ENCODE data around the gene ADCY3.

The ADCY3 gene

GRCh38 chr2:24881158-24881557 is 38.9 kb downstream of the ADCY3 start:
- no peak overlapping the region for H3K4me3 ChIP-seq (ENCODE audit: low read depth, low read length)
- no peak for TF ChIP-seq CTCF (IDR thresholded peaks at IDR 0.05; ENCODE audit: borderline replicate concordance, insufficient read depth, low read depth, low read length)

- no peak for TF ChIP-seq CTCF (IDR thresholded peaks at IDR 0.05; ENCODE audit: borderline replicate concordance, insufficient read depth, low read depth, low read length)
- no peak overlapping the region for H3K4me3 ChIP-seq (ENCODE audit: low read depth, low read length)
Observed at GRCh38 chr2:24878341-24878740, 41.7 kb downstream of the ADCY3 start.

- H3K4me3 ChIP-seq (ENCODE audit: low read depth, low read length): no peak overlapping the region
- TF ChIP-seq CTCF (IDR thresholded peaks at IDR 0.05; ENCODE audit: borderline replicate concordance, insufficient read depth, low read depth, low read length): no peak
Observed at GRCh38 chr2:24877646-24878045, 42.4 kb downstream of the ADCY3 start.

- no peak for TF ChIP-seq CTCF (IDR thresholded peaks at IDR 0.05; ENCODE audit: borderline replicate concordance, insufficient read depth, low read depth, low read length)
Observed at GRCh38 chr2:24877067-24877466, 43.0 kb downstream of the ADCY3 start.

GRCh38 chr2:24875901-24876300 is 44.1 kb downstream of the ADCY3 start:
- H3K4me3 ChIP-seq (ENCODE audit: low read depth, low read length): no peak overlapping the region
- TF ChIP-seq CTCF (IDR thresholded peaks at IDR 0.05; ENCODE audit: borderline replicate concordance, insufficient read depth, low read depth, low read length): no peak

More at GRCh38 chr2:24877067-24877466, 43.0 kb downstream of the ADCY3 start:
- no peak overlapping the region for H3K4me3 ChIP-seq (ENCODE audit: low read depth, low read length)

- no peak overlapping the region for H3K4me3 ChIP-seq (ENCODE audit: low read depth, low read length)
- TF ChIP-seq CTCF (IDR thresholded peaks at IDR 0.05; ENCODE audit: borderline replicate concordance, insufficient read depth, low read depth, low read length): no peak
Observed at GRCh38 chr2:24875272-24875671, 44.8 kb downstream of the ADCY3 start.

- no peak overlapping the region for H3K4me3 ChIP-seq (ENCODE audit: low read depth, low read length)
- no peak for TF ChIP-seq CTCF (IDR thresholded peaks at IDR 0.05; ENCODE audit: borderline replicate concordance, insufficient read depth, low read depth, low read length)
Observed at GRCh38 chr2:24874035-24874434, 46.0 kb downstream of the ADCY3 start.
